ENCODE data around the gene RIPK3. TPM values are rescaled to one million over a fixed set of nuclear protein-coding genes. Genes with fewer than 3 reads are reported as not detected.

The RIPK3 gene
- total RNA-seq, 1 experiment from 2014 or later = not detected

- peak; percentile 55 for DNase-seq (ENCODE audit: low read depth)
Measured at GRCh38 chr14:24307575-24308341, 32.0 kb downstream of the RIPK3 start, which contains the start of gene CIDEB. CIDEB (minus strand) TSS chr14:24307977; CDS start chr14:24307858, 119 bp downstream.

- DNase-seq (ENCODE audit: low read depth) = no peak
Measured at GRCh38 chr14:24307156-24307574, 32.6 kb downstream of the RIPK3 start.

DNA sequence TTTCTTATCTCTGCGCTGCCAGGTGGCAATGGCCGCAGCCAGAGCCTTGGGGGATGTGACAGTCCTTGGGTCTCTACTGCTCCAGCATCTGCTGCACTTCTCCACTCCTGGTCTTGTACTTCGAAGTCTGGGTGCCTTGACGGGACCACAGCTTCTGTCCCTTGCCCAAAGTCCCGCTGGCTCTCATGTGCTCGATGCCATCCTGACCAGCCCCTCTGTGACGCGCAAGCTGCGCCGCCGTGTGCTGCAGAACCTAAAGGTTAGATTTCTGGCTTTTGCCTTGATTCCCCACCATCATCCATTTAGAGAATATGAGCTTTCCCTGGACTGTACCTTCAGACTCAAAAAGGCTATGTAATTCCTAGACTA, 35.8 kb downstream of the RIPK3 start:
- DNase-seq (ENCODE audit: low read depth) = no peak

GRCh38 chr14:24300326-24300980, 39.3 kb downstream of the RIPK3 start:
- no peak for DNase-seq (ENCODE audit: low read depth)

GRCh38 chr14:24299255-24300191, 40.3 kb downstream of the RIPK3 start, which contains the start of the genes DHRS1 and NOP9:
DHRS1 (minus strand) TSS chr14:24299780; CDS start chr14:24299106, 674 bp downstream.
NOP9 (plus strand) TSS chr14:24299850; CDS start chr14:24299955, 105 bp downstream.
- DNase-seq (ENCODE audit: low read depth) = peak; percentile 83

DNA sequence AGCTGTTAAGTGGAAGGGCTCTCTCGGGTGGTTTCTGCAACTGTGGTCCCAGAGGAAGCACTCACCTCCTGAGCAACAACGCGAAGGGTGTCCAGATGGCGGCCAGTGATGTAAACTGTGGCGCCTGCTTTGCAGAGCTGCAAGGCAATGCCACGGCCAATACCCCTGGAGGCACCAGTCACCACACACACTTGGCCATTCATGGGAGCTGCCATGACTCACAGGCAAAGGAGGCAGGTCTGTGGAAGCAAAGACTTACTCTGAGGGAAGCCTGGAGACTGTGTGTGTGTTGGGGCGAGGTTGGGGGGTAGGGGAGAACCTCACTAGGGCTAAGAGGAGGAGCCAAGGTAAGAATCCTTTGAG, 40.9 kb downstream of the RIPK3 start:
- peak; percentile 72 for DNase-seq (ENCODE audit: low read depth)

DNA sequence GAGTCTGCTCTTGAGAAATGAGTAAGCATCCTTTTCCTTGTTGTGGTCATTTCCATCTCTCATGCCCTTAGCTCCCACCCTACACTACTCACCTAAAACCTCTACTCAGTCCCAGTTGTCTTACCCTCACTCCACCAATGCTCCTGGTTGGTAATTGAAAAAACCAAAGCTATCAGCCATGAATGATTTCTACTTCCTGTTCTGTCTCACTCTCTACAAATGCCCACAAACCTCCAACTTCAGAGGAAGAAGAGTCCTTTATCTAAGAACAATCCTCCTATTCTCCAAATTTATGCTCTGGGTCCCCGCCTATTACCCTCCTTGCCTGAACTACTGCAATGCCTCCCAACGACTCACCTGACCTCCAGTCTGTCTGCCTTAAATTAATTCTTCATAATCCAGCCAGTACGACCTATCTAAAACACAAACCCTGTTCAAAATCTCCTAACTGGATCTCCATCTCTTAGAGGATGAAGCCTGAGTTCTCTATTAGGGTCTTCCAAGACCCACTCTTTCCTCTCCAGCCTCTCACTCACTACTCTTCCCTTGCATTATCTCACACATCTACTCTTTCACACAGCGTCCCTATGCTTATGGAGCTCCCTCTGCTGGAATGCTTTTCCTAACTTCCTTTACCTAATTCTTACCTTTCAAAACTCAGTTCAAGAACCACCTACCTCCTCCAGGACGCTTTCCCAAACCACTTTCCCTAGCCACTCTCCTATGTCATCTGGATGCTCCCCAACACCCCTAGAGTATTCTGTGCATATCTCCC, 42.4 kb downstream of the RIPK3 start:
- DNase-seq (ENCODE audit: low read depth) = no peak

DNA sequence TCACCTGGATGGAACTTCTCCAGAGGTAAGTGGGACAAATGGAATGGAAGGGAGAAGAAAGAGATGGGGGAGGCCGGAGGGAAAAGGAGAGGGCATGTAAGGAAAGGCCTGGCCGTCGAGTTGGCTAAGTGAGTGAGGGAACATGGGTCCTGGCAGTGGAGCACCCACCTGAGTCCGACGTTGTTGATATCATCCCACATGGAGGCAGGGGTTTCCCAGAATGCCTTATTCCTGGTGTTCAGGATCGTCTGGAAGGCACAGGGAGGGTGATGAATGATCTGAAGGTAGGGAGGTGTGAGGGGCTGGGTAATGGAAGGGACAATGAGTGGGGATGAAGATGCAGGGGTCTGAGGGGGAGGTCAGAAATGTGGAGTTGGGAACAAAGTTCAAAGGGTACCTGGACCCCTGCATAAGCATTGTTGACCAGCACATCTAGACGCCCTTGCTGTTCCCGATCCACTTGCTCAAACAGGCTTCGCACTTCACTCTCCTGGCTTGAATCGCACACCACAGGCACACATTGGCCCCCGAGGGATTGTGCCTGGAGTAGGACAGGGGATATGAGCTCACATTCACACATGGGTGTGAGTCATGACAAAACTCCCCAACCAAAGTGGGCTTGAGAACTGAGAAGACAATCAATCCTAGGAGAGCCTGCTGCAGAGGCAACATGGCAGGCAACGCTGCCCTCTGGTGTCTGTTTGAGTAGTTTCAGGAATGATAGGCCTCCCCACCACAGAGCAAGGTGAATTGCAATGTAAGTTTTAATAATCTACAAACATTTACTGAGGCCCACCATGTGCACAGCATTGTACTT, 43.2 kb downstream of the RIPK3 start:
- DNase-seq (ENCODE audit: low read depth) = peak; percentile 91

DNA sequence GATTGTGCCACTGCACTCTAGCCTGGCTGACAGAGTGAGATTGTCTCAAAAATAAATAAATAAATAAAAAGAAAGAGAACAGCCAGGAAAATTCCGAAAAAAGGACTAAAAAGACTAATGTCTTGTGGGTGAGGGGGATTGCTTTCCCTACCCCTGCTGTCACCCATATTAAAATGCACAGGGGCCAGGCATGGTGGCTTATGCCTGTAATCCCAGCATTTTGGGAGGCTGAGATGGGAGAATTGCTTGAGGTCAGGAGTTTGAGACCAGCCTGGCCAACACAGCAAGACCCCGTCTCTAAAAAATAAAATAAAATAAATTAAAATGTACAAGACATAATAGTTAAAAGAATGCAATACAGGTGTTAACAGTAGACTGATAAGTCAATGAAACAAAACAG, 46.3 kb downstream of the RIPK3 start:
- DNase-seq (ENCODE audit: low read depth) = no peak

GRCh38 chr14:24292118-24292807, 47.5 kb downstream of the RIPK3 start:
- DNase-seq (ENCODE audit: low read depth) = no peak

DNA sequence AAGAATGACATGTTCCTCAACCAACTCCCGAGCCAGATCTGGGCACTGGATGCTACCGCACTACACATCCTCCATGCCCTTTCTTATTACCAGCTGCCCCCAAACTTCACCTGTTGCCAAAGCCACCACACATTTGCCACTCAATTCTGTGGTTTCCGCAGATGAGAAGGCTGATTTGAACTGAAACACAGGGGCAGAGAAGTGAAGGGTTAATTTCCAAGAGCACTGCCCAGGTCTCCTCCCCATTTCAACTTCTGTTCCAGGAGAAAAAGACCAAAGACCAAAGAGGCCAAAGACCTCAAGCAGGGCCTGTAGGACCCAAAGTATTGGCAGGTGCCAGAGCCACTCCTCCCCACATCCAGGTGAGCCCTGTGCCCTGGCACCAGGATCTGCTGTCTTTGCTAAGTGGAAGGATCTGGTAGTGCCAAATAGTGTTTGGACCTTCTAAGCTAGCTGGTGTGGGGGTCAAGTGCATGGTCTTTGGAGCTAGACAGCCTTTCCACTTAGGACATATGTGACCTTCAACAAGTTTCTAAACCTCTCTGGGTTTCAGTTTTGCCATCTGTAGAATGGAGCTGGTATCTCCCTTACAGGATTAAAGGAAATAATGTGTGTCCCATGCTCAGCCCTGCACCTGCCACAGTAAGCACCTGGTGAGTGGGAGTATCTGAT, 48.2 kb downstream of the RIPK3 start:
- no peak for DNase-seq (ENCODE audit: low read depth)

- DNase-seq (ENCODE audit: low read depth) = no peak
Measured at GRCh38 chr14:24290746-24291145, 49.0 kb downstream of the RIPK3 start.

DNA sequence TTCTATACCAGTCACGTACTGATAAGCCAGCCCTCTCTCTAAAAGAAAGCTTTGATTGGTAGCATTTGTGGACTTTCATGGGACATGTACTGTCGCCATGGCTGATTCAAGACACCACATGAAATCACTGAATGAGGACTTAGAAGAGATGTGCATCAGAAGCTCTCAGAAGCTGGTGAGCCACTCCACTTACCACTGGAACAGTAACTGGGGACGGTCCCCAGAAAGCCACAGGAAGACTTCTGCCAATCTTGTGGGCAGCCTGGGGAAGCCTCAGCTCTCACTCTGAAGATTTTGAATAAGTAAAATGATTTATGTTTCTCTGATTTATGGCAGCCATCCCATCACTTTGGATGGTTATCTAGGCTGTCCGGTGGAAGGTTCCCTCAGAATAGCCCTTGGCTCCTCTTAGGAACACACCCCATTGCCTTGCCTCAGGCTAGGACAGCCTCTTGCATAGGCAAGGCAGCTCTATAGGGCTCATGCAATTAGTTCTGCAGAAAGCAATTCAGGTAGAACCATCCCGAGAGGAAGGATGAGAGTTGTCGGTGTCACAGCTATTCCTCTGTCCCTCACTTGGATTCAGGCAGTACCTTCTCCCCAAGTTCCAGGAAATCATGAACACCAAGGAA, 50.0 kb downstream of the RIPK3 start:
- no peak for DNase-seq (ENCODE audit: low read depth)

DNA sequence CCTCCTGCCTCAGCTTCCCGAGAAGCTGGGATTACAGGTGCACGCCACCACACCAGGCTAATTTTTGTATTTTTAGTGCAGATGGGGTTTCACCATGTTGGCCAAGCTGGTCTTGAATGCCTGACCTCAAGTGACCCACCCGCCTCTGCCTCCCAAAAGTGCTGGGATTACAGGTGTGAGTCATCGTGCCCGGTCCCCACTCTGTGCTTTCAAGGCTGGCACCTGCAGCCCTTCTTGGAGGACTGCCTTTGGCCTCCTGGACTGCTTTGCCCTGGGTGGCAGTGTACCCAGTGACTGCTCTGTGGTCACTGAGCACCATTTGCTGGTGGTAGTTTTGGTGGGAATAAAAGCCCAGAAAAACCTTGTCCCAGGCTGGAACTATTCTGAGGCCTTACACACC, 52.8 kb downstream of the RIPK3 start:
- no peak for DNase-seq (ENCODE audit: low read depth)
